NB4 (cell line): Measurements from ENCODE around the gene NBPF12.
"Not testable (repeated sequence)": the region's sequence is repeated elsewhere in the genome, so short reads cannot be mapped to it uniquely, and the experiment has no call there.

Source experiments
- CTCF ChIP-seq: IDR thresholded peaks from one replicate; pipeline ENCODE4 v1.5.1; 2012; ENCODE audit warnings: low read depth, low read length
- MYC ChIP-seq: IDR thresholded peaks from 2 replicates; pipeline ENCODE4 v1.6.1; 2011; ENCODE audit warnings: low read depth, low read length

DNA sequence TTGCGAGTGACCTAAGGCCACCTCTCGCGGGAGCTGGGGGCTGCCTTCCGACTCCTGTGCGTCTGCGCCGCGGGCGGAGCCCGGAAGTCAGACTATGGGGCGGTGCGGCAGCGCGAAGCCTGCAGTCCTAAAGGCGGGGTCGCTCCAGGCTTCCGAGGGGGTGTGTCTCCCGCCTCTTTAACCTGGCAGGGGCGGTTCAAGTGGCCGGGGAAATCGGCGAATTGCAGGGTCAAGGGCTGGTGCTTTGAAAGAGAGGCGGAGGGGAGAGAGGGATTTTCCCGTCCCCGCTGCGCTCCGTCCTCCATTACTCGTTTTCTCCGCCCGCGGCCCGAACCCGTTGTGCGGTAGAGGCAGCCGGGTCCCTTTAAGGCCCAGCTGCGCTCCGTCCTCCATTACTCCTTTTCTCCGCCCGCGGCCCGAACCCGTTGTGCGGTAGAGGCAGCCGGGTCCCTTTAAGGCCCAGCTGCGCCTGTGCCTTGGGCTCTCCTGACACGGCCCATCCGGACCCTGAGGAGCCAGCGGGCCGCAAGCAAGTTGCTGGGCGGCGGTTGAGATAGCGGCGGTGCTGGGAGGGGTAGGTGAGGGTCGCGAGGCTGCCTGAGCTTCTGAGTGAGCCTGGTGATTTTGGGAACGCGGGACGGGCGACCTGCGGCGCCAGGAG is at the start of gene NBPF12:
- not testable (repeated sequence) for TF ChIP-seq CTCF, MYC
